ENCODE results near the gene BCAP31.
"Not testable (repeated sequence)": the region's sequence is repeated elsewhere in the genome, so short reads cannot be mapped to it uniquely, and the experiment has no call there.

The BCAP31 gene

DNA sequence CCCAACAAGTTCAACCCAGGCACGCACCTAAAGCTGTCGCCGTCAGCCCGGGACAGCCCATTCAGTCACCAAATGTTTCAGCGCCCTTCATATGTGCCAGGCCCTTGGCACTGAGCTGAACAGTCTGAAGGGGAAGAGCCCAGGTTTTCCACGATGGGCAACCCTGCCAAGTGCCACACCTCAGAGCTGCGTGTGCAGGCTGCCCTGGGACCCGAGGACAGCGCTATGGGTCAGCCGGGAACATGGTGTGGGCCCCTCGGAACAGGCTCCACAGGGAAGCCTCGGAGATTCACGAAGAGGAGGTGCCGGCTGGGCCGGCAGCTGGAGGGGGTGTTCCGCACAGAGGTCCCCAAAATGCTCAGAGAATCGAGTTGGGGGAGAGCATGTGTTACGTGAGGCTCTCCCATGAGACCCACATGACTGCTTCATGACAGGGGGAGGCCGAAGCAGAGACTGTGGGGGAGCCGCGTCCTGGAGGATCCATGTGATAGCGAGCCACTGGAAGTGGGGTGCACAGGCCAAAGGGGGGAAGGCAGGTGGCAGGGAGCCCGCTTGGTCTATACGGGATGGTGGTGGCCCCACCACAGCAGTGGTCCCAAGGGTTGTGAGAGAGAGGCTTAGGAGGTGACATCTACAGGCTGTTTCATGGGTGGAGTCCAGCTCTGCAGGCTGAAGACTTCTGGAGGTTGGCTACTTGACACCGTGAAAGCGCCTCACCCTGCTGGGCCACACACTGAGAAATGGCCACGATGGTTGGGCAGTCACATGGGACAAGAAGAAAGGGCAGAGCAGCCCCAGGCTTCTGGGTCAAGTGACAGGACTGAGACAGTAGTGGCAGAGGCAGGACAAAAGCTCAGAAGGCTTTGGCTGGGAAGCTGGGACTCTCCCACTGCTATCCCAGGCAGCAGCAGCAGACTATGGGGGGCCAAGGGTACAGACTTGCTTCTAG, 14.2 kb downstream of the BCAP31 start:
- no peak overlapping the region for H3K4me3 ChIP-seq (ENCODE audit: low read length)
- DNase-seq (ENCODE audit: low read depth): no peak
- TF ChIP-seq, protein P1, sequence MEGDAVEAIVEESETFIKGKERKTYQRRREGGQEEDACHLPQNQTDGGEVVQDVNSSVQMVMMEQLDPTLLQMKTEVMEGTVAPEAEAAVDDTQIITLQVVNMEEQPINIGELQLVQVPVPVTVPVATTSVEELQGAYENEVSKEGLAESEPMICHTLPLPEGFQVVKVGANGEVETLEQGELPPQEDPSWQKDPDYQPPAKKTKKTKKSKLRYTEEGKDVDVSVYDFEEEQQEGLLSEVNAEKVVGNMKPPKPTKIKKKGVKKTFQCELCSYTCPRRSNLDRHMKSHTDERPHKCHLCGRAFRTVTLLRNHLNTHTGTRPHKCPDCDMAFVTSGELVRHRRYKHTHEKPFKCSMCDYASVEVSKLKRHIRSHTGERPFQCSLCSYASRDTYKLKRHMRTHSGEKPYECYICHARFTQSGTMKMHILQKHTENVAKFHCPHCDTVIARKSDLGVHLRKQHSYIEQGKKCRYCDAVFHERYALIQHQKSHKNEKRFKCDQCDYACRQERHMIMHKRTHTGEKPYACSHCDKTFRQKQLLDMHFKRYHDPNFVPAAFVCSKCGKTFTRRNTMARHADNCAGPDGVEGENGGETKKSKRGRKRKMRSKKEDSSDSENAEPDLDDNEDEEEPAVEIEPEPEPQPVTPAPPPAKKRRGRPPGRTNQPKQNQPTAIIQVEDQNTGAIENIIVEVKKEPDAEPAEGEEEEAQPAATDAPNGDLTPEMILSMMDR (conservative IDR thresholded peaks at IDR 0.05; ENCODE audit: low read length): no peak

DNA sequence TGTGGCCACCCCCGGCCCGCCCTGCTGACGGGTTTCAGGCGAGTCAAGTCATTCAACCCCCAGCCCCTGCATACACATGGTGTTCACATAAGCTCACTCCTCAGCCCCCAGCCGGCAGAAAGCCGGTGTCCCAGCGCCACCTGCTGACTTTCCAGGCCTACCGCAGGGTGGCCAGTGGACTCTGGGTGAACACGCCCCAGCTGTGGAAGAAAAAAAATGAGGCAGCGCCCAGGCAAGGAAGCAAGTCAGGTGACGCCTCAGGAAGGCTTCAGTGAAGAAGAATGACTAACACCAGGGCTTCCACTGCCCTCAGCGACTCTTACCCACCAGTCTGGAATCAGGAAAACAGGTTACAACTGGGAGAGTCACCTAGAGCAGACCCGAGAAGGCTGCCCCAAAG, 15.8 kb downstream of the BCAP31 start:
- peak; percentile 65 for DNase-seq (ENCODE audit: low read depth)
- TF ChIP-seq, protein P1 (conservative IDR thresholded peaks at IDR 0.05; ENCODE audit: low read length): peak; percentile 60
- H3K4me3 ChIP-seq (ENCODE audit: low read length): no peak overlapping the region

DNA sequence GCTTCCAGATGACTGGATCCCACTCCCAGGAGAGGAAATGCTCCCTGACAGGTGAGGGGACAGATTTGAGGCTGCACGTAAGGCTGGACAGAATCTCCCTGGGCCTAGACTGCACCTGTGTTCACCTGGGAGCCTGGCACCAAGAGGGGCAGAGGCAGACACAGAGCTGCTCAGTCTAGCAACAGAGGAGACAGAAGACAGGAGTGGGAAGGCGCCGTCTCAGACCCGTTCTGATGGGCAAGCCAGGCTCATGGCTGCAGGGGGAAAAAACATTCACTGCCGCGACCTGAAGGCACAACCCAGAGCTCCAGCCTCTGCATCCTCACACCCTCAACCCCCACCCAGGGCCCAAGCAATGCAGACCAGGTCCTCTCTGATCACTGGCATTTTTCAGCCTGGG, 16.8 kb downstream of the BCAP31 start:
- TF ChIP-seq, protein P1 (conservative IDR thresholded peaks at IDR 0.05; ENCODE audit: low read length): no peak
- DNase-seq (ENCODE audit: low read depth): no peak
- H3K4me3 ChIP-seq (ENCODE audit: low read length): no peak overlapping the region

DNA sequence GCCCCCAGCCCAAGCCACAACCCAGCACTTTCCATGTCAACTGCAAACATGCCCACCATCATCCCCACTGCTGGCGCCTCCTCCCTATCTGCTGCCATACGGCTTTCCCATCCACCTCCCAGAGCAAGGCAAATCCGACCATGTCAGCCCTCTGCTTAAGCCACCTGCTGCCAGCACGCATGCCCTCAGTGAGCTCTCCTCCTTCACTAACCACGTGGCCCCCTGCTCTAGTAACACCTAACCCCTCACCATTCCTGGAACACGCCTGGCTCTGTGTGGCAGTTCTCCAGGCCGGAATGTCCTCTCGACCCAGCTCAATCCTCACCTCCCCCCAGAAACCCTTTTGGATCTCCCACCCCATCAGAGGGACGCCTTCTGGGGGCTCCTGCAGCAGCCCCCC, 17.4 kb downstream of the BCAP31 start:
- DNase-seq (ENCODE audit: low read depth): no peak
- H3K4me3 ChIP-seq (ENCODE audit: low read length): no peak overlapping the region
- TF ChIP-seq, protein P1 (conservative IDR thresholded peaks at IDR 0.05; ENCODE audit: low read length): no peak

- not testable (repeated sequence) for H3K4me3 ChIP-seq (ENCODE audit: low read length); DNase-seq (ENCODE audit: low read depth)
These were observed 18.7 kb downstream of the BCAP31 start for GRCh38 chrX:153705403-153706060.

DNA sequence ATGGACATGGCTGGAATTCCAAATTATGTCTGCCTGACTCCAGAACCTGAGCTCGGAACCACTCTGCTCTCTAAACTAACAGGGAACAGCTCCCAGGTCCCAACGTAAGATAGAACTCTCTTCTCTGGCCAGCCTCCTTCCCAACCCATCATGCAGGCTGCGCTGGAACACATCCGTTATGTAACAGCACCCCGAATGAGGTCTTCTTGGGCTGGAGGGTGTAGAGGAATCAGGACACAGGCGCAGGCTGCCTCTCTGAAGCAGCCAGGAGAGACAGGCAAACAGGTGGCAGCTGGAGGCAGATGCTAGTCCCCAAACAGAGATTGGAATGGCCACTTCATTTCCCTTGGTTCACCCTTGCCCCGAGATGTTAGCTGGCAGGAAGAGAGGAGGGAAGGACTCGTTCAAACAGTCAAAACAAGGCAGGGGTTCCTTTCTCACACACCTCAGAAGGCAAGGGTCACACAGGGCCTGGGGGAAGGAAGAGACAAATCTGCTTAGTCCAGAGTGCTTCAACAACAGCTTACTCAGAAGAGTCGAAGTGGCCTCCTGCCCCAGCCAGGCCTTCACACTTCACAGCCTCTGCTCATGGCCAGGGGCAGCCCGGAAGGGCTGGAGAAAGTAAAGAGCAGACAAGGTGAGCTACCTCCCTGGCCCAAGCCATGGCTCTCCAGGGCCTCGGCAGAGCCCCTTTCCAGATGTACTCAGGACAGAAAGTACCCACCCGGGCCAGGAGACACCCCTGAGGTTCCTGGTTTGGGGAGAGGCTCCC, 19.4 kb downstream of the BCAP31 start:
- DNase-seq (ENCODE audit: low read depth): not testable (repeated sequence)

DNA sequence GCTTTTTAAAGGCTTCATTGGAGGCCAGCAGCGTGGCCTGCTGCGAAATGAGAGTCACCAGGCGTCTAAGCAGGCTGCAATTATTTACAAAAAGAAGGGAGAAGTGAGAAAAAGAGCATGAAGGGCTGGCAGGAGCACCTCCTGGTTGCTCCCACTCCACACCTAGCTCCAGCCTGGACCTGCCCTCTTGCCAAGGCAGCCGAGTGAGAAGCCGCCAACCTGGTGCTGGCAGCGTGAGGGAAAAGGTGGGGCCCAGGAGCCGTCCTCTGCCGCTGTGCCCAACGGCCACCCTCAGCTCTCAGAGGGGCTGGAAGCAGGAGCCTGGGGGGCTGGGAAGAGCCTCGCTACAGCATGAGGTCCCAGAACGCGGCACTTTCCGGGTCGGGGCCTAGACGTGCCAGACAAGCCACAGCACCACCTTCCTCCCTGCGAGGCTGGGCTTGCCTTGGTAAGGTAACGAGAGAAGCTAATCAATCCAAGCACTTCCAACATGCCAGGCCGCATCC, 20.1 kb downstream of the BCAP31 start:
- TF ChIP-seq, protein P1 (conservative IDR thresholded peaks at IDR 0.05; ENCODE audit: low read length): no peak
- no peak overlapping the region for H3K4me3 ChIP-seq (ENCODE audit: low read length)
- DNase-seq (ENCODE audit: low read depth): no peak

More for the DNA sequence above, 19.4 kb downstream of the BCAP31 start:
- H3K4me3 ChIP-seq (ENCODE audit: low read length): not testable (repeated sequence)
